Erythroblast (primary cell): ENCODE results near the gene ASB3.
"Not testable (repeated sequence)": the region's sequence is repeated elsewhere in the genome, so short reads cannot be mapped to it uniquely, and the experiment has no call there.

Source experiments
- DNase-seq, 2 experiments: peaks; one replicate each; lab custom pipeline; 2025; lab: John Stamatoyannopoulos, UW
- GATA1 ChIP-seq: IDR thresholded peaks from 2 replicates; pipeline ENCODE4 v1.6.1; 2011; ENCODE audit warnings: low read depth, mild to moderate bottlenecking, control low read depth, low read length, moderate library complexity
- POLR2A ChIP-seq: IDR thresholded peaks from 2 replicates; pipeline ENCODE4 v1.6.1; 2011; ENCODE audit warnings: mild to moderate bottlenecking, low read length

ASB3 gene, protein sequence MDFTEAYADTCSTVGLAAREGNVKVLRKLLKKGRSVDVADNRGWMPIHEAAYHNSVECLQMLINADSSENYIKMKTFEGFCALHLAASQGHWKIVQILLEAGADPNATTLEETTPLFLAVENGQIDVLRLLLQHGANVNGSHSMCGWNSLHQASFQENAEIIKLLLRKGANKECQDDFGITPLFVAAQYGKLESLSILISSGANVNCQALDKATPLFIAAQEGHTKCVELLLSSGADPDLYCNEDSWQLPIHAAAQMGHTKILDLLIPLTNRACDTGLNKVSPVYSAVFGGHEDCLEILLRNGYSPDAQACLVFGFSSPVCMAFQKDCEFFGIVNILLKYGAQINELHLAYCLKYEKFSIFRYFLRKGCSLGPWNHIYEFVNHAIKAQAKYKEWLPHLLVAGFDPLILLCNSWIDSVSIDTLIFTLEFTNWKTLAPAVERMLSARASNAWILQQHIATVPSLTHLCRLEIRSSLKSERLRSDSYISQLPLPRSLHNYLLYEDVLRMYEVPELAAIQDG

GRCh38 chr2:53786705-53787613 lies at the start of gene ASB3, which contains the start of gene ERLEC1:
Gene ASB3 (minus strand): TSS chr2:53786953. CDS start chr2:53765572, 21,381 bp downstream.
Gene ERLEC1 (plus strand): TSS chr2:53787044. CDS start chr2:53787211, 167 bp downstream.
- DNase-seq = peak; percentile 91 to 92
- TF ChIP-seq POLR2A (peak; percentile 87), GATA1 (no peak)

GRCh38 chr2:53829980-53830290 lies 43.2 kb upstream of the ASB3 start:
- DNase-seq = not testable (repeated sequence)

DNA sequence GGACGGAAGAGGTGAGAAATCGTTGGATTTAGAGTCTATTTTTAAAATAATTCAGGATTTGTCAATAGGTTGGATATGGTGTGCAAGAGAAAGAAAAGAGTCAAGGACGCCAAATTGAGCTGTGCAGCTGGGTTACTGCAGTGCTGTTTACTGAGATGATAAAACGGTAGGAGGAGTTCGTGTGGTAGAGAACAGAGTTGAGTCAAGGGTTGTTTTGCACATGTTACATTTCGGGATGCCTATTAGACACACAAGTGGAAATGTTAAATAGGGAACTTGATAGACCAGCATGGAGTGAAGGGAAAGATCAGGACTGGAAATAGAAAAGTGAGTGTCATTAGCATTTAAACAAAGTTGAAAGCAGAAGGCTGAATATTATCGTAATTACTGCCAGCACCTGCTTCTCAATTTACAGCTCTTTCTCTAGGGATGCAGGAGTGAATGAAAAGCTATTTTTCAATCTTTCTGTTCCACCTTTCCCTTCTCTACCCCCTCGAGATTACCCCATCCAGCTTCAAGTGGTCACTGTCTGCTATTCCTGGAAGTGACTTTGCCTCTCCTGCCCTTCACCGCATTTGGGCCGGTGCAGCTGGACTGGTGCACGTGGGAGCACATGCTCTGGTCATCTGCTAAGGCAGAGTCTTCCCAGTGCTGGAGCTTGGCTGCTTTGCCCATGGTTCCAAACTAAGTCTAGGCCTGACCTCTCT lies 42.7 kb upstream of the ASB3 start:
- no peak for DNase-seq
- TF ChIP-seq GATA1 = no peak
- no peak for TF ChIP-seq POLR2A

GRCh38 chr2:53828331-53828730 lies 41.6 kb upstream of the ASB3 start:
- TF ChIP-seq GATA1 = no peak
- no peak for TF ChIP-seq POLR2A
- DNase-seq = no peak

DNA sequence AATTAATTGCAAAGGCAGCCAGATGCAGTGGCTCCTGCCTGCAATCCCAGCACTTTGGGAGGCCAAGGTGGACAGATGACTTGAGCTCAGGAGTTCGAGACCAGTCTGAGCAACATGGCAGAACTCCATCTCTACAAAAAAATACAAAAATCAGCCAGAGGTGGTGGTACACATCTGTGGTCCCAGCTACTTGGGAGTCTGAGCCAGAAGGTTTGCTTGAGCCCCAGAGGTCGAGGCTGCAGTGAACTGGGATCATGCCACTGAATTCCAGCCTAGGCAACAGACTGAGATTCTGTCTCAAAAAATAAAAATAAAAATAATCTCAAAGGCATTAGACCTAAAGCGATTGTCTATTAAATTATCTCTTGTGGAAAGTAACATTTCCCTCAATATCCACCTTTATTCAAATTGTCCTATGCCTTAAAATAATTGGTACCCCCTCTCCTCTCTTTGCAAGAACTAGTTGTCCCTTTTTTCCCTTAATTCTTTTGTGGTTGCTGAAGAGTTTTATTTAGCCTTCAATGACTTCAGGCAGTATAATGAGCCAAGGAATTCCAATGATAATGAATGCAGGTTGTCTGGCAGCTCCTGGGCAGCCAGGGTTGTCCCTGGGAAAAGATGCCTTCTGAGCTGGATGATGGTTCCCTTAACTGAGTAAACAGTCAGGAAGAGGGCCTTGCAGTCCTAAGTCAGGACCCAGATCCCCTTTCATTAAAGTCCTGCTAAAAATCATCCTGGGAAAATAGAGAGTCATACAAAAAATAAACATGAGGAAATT lies 40.8 kb upstream of the ASB3 start:
- TF ChIP-seq POLR2A = no peak
- TF ChIP-seq GATA1 = no peak
- no peak for DNase-seq

GRCh38 chr2:53826587-53827397 lies 40.0 kb upstream of the ASB3 start:
- TF ChIP-seq POLR2A (no peak), GATA1 (no peak)
- no peak for DNase-seq

DNA sequence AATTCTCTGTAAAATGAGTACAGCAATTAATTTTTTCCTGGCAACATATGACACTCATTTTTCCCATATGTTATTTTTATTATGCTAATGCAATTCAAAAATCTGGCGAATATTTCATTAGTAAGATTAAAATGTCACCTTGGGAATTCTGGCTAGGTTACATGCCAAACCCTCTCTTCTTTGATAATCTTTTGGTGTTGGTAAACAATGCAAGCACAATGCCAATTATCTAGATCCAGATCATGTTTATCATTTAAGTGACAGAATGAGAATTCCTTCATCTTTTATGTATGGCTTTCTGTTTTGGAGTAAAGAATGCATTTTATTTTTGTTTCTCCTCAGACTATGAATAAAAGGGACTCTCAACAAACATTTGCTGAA lies 39.3 kb upstream of the ASB3 start:
- no peak for TF ChIP-seq GATA1
- DNase-seq = no peak

- DNase-seq = peak; percentile 23 to 54
Observed at GRCh38 chr2:53823639-53824038, 36.9 kb upstream of the ASB3 start.

GRCh38 chr2:53821810-53822209 lies 35.1 kb upstream of the ASB3 start:
- no peak for TF ChIP-seq POLR2A
- no peak for TF ChIP-seq GATA1
- DNase-seq = no peak

DNA sequence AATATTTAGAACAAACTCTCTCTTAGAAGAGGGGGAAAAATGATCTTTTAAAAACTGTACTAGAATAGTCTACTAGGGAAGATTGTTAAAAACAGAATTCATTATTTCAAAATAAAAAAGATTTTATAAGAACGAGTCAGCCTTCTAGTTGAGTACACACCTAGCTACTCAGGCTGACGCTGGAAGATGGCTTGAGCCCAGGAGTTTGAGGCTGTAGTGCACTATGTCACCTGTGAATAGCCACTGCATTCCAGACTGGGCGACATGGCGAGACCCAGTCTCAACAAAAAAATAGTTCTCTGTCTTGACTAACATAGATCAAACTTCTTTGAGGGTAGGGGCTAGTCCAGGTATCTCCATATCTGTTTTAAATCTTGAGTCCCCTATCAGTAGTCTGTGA lies 34.0 kb upstream of the ASB3 start:
- no peak for TF ChIP-seq GATA1
- no peak for TF ChIP-seq POLR2A
- DNase-seq = no peak

DNA sequence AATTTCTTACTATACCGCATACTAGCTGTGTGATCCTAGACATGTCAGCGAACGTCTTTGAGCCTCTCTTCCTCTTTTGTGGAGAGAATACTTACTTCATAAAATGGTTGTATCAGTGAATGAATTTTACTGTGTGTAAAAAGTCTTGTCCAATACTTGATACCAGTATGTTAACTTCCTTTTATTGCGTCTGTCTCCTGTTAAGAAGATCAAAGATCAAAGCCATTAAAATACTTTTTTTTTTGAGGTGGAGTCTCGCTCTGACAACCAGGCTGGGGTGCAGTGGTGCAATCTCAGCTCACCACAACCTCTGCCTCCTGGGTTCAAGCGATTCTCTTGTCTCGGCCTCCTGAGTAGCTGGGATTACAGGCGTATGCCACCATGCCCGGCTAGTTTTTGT lies 33.3 kb upstream of the ASB3 start:
- no peak for DNase-seq
- no peak for TF ChIP-seq POLR2A
- no peak for TF ChIP-seq GATA1

DNA sequence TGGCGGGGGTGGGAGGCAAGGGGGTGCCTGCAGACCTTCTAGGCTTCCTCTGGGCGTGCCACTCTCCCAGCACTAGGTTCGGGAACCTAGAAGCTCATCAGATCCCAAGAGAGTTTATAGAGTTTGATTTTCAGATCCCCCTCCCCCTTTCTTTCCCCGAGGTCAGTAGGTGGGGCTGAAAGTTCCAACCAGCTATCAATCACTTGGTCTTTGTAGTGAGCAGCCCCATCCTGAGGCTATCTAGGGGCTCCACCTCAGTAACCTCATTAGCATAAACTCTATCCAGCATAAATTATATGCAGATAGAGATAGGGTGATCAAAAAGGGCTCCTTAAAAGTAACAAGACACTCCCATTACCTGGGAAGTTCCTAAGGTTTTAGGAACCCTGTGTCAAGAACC lies 32.9 kb upstream of the ASB3 start:
- no peak for DNase-seq
- TF ChIP-seq POLR2A (no peak), GATA1 (no peak)
